IPS-NIHi11 (cell line): ENCODE results near the gene CCDC149.

Source experiments
- DNase-seq: peaks from one replicate; pipeline ENCODE4 v3.0.0; 2012; ENCODE audit warnings: mixed read lengths, low spot score

CCDC149 gene

DNA sequence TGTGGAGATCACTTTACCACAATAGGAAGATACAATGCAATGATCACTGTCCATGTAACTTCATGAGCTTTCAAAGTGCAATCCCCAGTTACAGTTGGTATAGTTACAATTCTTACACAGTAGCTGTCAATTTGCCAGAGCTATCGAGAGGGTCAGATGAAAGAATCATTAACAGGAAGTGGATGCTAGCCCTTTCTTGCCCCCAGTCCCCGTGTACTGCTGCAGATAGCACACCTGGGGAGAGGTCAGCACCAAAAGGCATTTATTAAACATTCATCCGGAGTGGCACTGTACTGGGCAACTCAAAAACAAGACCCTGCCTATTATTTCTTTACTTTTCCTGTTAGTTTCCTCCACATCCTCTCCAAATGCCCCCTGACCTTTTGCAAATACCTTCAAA, 69.7 kb downstream of the CCDC149 start:
- DNase-seq = no peak

DNA sequence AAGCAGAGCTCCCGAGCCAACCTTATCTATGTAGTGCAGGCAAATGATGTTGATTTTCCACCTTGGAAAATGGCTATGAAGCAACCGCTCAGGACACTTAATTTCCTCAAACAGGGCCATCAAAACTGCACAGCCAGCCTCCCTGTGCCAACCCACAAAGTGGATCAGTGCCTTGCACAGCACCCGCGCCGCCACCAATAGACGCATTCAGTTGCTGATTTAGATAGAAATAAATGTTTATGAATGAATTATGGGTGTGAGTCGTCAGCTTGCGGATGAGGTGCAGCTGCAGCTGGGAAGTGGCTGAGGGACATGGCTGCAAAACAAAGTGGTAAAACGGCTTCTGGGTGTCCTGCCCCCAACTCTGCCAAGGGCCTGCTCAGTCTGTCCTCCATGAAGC, 70.5 kb downstream of the CCDC149 start:
- DNase-seq = no peak

DNA sequence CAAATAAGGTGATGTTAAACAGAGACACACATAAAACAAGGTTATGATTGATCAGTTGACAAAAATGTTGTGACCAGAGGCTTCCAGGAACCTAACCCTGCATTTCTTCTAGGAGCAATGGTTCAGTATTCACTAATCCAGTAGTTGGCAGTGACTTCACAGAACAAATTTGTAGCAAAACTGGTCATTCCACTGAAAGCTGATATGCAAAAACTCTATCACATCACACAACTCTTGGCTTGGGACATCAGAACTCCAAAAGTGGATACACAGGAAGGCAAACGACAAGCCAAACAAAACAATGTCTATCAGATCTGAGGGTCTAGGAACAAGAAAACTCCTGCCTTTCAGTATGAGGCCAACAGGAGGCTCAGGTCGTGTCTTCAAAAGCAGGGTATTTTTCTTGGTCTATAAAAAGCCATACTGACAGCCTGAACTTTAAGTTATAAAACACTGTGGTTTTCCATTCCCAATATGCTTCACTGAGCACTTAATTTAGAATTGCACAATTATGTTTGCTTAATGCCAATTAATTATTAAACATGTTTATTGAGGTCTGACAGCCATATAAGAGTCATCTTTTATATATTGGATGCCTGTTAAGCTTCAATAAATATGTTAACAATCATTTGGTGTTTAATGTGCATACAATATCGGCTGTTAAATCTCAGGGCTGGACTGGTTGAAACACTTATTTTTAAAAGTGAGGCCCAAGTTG, 71.9 kb downstream of the CCDC149 start:
- no peak for DNase-seq

DNA sequence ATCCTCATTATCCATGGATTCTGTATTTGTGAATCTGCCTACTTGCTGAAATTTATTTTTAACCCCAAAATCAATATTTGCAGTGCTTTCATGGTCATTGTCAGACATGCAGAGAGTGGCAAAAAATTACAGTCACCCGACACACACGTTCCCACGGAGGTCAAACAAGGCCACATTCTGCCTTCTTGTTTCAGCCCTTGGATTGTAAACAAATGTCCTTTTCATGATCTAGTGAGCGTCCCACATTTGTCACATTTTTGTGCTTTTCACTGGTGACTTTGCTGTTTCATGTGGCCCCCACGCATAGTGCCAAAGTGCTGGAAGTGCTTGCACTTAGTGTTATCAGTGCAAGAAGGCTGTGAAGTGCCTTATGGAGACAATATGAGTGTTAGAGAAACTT, 72.5 kb downstream of the CCDC149 start:
- no peak for DNase-seq

DNA sequence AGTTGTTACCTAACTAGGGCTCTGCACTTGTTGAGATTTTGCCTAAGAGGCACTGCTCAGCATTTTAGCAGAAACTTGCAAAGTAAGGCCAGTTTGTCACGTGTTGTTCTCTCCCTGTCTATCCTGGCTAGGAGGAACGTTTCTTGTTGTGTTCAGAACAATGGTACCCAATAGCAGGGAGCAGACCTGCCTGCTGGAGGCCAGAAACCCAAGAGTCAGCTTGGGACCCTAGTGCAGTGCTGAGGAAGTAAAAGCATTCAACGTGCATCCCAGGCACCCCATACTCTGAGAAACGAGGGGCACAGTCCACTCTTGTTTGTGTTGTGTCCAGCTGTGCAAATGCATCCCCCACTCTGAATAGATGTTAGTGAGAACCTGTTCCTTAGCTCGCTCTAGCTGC, 75.1 kb downstream of the CCDC149 start:
- DNase-seq = no peak

DNA sequence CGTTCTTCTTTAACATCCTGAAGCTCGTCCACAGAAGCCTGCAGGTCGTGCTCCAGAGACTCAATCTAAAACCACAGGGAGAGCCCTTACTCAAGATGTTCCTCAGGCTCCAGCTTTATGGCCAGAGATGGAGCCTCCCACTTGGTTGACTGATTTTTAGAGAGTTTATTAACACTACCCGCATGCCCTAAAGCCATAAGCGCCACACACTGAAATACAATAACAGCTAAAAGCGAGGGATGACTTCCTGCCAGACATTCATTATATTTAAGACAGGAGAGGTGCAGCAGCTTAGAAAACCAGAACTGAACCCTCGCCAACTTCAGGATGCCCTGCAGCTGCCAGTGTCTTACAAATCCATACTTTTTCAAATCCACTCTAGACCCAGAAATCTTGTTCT, 75.5 kb downstream of the CCDC149 start:
- no peak for DNase-seq

DNA sequence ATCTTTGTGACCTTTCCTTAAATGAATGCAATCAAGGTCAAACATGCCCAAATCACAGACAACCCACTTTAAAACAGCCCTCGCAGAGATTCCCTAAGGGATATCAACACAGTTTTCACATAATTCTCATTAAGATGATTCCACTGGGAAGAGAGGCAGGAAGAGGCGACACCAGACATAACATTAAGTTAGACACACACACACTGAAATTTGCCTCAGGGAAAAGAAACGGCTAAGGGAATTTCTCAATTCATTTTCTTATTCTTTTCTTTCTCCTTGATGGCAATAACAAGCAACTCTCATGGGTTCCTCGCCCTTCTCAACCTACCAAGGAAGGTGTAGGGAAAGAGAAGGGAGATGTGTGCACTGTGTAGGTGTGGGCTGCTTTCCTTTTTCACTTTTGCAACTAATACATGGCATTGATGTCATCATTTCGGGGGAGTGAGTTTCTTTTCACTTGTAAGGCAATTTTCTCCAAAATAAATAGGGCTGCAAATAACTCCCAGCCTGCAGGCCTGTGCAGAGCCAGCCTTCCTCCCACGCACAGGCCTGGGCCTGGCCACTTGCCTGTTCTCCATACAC, 76.1 kb downstream of the CCDC149 start:
- DNase-seq = no peak

DNA sequence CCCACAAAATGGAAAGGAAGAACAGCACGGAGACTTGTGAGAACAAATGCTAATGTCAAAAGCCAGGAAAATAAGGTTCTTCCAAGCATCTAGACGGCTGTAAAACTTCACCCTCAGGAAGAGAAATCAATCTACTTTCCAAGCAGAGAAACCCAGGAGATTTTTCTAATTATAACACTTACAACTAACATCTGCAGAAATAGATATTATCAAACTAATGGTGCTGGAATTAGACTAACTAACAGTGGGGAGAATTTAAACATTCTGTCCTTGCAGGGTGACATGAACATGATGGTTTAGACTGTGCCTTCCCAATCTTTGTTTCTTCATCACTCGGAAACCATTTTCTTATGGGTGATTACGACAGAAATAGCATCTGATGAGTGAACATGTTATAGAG, 77.1 kb downstream of the CCDC149 start:
- no peak for DNase-seq

DNA sequence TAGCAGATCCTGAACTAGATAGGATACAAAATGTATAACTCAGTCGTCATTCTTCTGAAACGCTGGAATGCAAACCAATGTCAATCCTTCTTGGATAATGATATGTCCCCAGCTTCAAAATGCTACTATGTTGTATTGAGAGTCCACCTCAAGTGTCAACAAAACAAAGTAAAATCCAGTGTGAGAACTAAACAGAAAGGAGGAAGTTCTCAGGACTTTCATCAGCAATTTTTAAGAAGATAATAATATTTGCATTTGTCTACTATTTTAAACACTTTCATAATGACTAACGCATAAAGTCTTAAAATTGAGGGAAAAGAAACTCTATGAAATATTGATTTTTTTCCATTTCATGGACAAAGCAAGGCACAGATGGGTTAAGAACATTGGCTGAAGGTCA, 81.2 kb downstream of the CCDC149 start:
- DNase-seq = no peak

DNA sequence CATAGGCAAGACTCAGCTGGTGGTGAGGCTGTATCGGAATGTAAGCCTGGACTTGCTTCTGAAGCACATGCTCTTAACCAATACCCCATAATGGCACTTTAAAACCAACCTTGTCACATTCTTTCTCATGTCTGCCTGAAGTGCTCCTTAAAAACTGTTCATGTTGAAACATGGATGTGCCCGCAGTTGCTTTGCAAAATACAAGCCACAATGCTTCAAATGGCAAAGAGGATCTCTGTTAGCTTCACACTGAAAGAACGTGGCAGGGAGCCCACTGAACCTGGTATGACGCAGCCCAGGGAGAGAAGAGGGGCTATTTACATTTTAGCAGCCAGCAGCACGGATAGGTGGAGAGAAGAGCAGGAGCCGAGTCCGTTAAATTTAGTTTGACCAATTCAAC, 88.1 kb downstream of the CCDC149 start:
- DNase-seq = no peak

DNA sequence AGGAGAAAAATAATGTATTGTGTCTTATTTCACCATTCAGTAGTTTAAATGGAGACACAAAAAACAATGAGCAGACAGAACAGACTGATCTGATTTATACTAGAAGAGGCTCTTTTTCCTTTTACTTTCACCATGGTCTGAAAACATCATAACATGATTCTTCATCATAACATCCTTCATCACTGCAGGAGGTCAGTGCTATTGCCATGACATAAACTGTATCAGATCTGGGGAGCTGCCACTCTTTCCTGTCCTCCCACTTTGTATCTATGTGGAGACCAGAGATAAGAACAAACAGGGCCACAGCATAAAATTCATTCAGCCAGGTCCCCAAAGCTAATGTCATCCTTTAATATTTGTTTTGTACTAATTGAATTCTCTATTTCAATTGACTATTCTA, 92.3 kb downstream of the CCDC149 start:
- DNase-seq = no peak

DNA sequence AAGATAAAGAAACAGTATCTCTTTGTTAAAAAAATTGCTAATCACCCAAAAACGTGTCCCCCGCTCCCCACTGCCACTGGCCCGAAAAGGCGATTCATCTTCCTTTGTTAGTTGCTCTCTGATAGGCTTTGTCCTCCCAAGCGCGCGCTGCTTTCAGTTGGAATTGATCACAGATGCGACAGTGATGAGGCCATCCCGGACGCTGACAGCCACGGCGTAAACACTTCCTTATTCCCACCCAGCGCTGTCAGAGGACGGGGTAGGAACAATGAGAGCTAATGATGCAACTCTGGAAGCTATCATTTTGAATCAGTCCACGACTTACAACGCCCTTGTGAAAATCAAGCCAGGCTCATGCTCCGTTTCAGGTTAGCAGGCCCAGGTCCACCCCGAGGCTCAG, 96.0 kb downstream of the CCDC149 start:
- DNase-seq = no peak

DNA sequence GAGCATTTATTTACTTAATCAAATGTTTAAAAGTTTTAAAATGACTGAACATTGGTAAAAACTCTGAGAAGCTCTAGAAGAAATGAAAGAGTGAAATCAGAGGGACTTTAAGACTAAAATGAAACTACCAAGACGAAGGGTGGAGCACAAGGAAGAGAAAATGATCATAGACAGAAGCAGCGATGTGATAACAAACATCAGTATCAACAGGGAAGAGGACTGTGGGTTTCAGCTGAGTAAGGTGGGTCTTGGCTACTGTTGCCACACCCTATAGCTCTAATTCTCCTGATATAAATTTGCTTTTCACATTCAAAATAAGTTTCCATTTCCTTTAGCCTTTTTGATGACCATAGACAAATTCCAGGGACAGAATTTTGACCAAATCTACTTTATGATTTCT, 99.1 kb downstream of the CCDC149 start:
- no peak for DNase-seq

DNA sequence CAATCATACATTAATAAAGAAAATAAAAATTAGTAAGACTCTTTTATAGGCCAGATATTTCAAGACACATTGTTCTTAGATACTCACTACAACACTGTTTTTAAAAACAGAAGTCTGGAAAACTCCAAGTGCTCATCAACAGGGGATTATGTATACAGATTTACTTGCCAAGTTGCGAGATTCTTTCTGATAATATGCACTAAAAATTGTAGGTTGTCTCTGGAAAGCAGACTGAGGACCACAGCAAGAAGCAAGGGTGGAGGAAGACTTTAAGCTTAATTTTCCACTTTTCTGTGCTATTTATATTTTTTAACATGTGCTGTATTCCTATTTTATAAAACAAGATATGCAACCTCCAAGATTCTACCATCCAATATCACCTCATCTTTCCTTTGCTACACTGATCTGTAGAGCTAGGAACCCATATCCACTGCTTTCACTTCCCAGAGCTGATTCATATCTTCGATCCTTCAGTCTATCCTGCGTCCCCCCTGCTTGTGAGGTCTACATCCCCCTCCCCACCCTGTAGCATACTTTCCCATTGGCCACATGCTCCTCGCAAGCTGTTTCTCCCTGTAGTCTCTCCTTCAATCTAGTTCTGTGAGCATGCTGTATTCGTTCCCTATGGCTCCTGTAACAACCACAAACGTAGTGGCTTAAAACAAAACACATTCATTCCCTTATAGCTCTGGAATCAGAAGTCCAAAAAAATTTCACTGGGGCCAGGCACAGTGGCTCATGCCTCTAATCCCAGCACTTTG, 101.8 kb downstream of the CCDC149 start:
- no peak for DNase-seq

DNA sequence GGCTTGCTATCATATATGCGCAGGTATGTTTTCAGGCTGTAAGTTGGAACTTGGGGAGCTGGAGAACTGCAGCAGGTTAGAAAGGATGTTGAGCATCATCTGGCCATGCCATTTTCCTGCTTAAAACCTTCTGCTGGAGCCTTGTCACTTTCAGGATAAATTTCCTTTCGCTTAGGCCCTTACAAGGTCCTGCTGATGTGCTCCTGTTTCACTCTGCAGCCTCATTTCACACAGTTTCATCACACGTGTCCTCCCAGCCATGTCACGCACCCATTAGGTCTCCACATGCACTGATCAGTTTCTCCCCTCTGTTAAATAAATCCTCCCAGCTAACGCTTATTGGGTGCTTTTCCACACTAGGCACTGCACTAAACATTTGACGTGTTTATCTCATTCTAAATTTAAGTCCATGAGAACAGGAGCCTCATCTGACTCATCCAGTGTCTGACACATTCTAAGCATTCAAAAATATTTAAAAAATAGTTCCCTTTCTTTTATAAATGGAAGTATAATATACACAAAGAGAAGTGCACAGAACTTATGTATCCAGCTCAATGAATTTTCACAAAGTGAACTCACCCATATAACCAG, 102.9 kb downstream of the CCDC149 start:
- no peak for DNase-seq

DNA sequence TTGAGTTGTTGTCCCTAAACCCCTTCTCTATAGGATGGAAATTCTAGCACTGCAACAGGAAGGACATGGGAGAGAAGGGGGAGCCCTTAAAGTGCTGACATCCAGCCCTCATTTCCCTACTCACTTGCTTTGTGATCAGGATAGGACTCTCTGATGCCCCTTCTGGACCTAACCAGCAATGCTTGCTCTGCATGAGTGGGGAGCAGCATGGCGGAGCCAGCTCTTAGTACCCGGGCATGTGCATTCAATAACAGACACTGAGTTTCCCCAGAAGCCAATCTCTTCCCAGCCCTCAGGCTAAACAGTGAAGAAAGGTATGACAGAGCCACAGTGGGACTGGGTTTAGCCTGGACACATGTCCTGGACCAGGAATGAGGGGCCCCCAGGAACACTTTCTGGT, 103.5 kb downstream of the CCDC149 start:
- DNase-seq = peak; percentile 54

DNA sequence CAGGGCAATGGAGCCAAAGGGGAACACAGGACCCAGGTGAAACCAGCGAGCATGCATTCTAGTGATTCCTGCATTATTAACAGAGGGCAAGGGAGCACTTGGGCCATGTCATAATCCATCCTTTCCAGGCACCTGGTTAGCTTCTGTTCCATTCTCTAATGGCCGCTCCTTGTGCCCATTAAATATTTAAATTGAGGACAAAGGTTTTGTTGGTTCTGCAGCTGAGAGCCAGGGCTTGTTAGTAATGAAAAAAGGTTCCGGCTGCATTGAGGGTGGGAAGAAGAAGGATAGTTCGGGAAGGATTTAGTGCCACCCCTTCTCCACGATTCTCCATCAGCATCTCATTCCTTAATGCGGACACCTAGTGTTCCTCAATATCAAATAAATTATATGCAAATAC, 103.9 kb downstream of the CCDC149 start:
- DNase-seq = no peak

DNA sequence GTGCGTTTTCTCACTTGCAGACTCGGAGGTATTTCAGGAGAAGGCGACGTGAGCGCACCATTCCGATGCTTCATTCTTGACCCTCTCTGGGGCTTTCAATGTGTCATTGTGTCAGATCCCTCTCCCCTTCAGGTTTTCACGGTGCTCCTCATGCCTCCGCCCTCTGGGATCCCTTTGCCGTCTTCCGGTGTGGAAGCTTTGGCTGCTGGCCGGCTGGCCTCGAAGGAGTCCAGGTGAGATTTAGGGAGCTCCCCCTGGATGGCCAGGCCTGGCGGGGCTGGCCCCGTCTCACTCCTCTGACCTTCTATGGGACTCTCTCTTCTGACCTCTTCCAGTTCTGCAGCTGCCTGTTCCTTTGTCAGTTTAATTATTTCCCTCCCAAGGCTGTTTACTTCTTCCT, 104.6 kb downstream of the CCDC149 start:
- no peak for DNase-seq

DNA sequence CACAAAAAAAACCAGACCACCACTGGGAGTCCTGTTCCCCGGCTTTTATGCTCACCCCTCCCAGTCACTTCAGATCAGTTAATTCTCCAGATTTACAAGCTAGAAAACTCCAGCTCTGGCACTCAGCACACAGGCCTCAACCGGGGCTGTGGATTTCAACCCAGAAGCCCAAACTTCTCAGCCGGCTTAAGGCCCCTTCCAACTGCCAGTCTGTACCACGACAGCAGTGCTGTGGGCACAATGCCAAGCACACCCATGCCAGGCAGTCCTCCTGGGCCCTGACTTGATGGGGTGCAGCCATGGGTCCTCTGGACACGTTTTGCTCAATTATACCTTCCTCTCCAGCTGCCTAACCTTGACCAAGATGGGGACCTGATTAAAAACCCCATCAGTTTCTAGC, 105.2 kb downstream of the CCDC149 start:
- no peak for DNase-seq

DNA sequence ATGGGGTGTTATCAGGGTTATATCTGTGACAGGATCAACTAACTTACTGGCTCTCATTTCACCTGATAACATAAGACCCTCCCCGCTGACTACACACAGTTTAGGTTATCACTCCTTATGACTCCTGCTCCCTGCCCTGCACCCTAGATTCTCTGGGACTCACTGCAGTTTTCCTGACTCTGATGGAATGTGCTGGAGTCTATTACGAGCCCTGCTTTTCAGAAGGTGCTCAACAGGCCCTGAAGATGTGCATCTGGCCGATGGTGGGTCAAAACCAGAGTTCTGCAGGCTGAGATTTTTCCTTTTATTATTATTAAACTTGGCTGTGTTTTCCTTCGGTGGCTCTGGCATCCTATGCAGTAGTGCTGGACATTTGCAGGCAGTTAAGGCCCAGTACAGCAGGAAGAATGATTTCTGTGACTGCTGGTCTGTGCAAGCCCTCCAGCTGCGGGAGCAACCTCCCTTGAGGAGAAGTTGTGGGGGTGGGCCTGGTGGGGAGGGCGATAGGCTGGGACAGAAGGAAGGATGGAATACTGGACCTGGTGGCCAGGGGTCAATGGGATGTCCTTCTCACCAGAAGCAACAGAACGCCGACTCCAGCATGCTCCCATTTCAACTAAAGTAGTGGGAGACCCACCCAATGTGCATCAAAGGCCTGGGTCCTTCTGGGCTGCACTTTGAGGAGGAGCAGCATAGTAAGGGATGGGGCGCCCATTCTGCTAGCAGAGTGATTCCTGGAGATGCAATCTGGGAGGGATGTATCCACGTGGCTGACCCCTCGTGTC, 106.4 kb downstream of the CCDC149 start:
- no peak for DNase-seq

DNA sequence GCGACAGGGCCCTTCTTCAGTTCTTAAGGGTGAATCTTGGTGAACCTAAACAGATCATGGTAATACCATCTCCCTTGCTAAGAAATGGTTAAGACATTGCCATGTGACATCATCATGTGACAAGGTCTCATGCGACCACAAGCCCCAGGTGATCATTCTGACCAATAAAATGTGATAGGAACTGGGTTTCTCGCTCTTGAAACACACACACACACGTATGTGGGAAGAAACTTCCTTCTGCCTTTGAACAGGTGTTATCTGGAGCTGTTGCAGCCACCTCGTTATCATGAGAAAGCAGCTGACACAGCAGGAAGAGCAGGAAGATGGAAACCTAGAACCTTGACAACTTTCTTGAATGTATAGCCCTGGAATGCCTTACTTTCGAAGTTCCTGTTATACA, 107.3 kb downstream of the CCDC149 start:
- no peak for DNase-seq

DNA sequence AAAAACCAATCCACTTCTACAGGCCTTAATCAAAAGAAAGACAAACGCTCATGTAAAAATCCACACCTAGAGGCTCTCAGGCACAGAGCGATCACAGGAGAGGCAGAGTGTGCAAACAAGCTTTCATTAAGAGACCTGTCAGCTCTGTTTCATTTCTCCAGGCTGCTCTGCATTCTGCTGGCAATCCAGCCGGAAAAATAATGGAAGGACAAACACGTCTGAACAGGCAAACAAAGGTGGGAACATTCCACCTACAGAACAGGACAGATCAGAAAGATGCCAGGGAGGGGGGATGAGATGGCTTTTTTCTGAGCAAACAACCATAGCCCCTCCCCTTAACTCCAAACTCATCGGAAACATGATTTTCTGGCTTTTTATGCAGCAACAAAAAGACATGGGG, 107.8 kb downstream of the CCDC149 start:
- DNase-seq = no peak
